ENCODE results near the gene WDR81. TPM values are rescaled to one million over a fixed set of nuclear protein-coding genes. Genes with fewer than 3 reads are reported as not detected.
A peak's percentile ranks its signal among the peaks of the same experiment; 100 is the strongest.
"Not testable (repeated sequence)": the region's sequence is repeated elsewhere in the genome, so short reads cannot be mapped to it uniquely, and the experiment has no call there.

WDR81 gene
- total RNA-seq, 1 experiment from 2014 or later, result 17.4 TPM

DNA sequence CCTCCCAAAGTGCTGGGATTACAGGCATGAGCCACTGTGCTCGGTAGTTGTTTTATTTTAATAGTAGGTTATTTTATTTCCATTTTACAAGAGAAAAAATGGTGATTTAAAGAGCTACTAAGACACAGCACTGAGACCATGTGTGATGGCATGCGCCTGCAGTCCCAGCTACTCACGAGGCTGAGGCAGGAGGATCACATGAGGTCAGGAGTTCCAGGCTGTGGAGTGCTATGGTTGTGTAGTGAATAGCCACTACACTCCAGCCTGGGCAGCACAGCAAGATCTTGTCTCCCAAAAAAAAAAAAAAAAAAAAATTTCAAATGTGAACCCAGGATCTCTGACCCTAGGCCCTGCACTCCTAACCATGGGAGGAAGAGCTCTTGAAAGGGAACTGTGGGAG lies 41.1 kb downstream of the WDR81 start:
- no peaks in the 10 kb centered on the region for H3K27me3 Mint-ChIP-seq (ENCODE audit: insufficient read depth, unreplicated experiment)
- ChIA-PET CTCF (interaction anchor here (0.6 to 1.3 kb wide), 3 partner anchors 45 to 46 kb away, joined by 3 read pairs; no protein-coding TSS in a partner anchor), POLR2A (interaction anchor here (1.0 to 2.6 kb wide), 5 partner anchors 8 to 33 kb away, joined by 3 to 10 read pairs (median 3); no protein-coding TSS in a partner anchor)
- no peak overlapping the region for H3K27ac Mint-ChIP-seq (ENCODE audit: low read depth, unreplicated experiment)
- no TSS peak for BruUV-seq (replicated peaks)
- H3K4me1 Mint-ChIP-seq (ENCODE audit: insufficient read depth, unreplicated experiment), result peaks cover 6% of the 10 kb centered on the region
- intact Hi-C loops (cut with micrococcal nuclease), result no loop called here
- no peaks in the 10 kb centered on the region for H3K9me3 Mint-ChIP-seq (ENCODE audit: unreplicated experiment)
- DNase-seq (ENCODE audit: unreplicated experiment), result no peak
- no peak for TF ChIP-seq CTCF (IDR thresholded peaks at IDR 0.05; ENCODE audit: unreplicated experiment)
- no peaks in the 10 kb centered on the region for H3K36me3 Mint-ChIP-seq (ENCODE audit: insufficient read depth, unreplicated experiment)
- H3K4me3 Mint-ChIP-seq (ENCODE audit: unreplicated experiment), result no peak overlapping the region

DNA sequence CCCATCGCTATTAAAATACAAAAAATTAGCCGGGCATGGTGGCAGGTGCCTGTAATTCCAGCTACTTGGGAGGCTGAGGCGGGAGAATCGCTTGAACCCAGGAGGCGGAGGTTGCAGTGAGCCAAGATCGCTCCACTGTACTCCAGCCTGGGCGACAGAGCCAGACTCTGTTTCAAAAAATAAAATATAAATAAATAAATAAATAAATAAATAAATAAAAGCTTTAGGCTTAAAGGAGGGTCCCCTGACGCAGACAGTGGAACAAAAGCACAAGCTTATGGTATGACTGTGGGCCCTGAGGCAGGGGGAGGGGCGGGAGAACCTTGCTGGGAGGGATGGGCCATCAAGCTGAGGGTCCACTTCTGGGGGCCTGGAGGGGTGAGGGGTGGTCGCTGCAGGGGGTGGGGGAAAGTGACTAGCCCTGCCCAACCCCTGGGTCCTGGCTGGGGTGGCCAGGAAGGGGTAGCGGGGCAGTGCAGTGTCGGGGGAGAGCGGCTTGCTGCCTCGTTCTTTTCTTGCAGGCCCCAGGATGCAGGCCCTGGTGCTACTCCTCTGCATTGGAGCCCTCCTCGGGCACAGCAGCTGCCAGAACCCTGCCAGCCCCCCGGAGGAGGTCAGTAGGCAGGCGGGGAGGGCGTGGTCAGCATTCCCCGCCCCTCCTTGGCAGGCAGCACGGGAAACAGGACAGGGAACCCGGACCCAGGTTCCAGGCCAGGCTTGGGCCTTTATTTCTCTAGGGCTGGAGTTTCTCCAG lies 42.1 kb downstream of the WDR81 start:
- intact Hi-C loops (cut with micrococcal nuclease), result no loop called here

DNA sequence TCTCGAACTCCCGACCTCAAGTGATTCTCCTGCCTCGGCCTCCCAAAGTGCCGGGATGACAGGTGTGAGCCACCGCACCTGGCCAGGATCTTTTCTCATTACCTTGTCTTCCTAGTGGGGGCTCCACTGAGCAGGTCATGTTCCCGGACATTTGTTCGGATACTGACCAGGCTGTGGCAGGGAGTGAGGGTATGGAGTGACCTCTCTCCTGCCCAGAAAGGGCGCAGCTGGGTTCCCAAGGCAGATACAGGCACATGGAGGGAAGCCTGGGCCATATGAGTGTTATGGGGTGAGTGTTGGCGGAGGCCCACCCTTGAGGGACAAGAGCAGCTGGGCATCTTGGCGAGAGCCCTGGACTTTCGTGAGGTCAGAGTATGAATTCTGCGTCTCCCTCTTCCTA lies 42.9 kb downstream of the WDR81 start:
- no peak overlapping the region for H3K27ac Mint-ChIP-seq (ENCODE audit: low read depth, unreplicated experiment)
- ChIA-PET CTCF (no interaction called here), POLR2A (interaction anchor here (0.6 to 2.1 kb wide), 3 partner anchors 12 to 74 kb away, joined by 4 to 9 read pairs (median 6); no protein-coding TSS in a partner anchor)
- no TSS peak for BruUV-seq (replicated peaks)
- intact Hi-C loops (cut with micrococcal nuclease), result no loop called here
- H3K4me3 Mint-ChIP-seq (ENCODE audit: unreplicated experiment), result no peak overlapping the region
- H3K9me3 Mint-ChIP-seq (ENCODE audit: unreplicated experiment), result no peaks in the 10 kb centered on the region
- H3K36me3 Mint-ChIP-seq (ENCODE audit: insufficient read depth, unreplicated experiment), result no peaks in the 10 kb centered on the region
- no peak for TF ChIP-seq CTCF (IDR thresholded peaks at IDR 0.05; ENCODE audit: unreplicated experiment)
- no peaks in the 10 kb centered on the region for H3K27me3 Mint-ChIP-seq (ENCODE audit: insufficient read depth, unreplicated experiment)
- no peak for DNase-seq (ENCODE audit: unreplicated experiment)
- peaks cover 6% of the 10 kb centered on the region for H3K4me1 Mint-ChIP-seq (ENCODE audit: insufficient read depth, unreplicated experiment)

More for the DNA sequence above, 42.1 kb downstream of the WDR81 start:
- Mint-ChIP-seq H3K27me3 (ENCODE audit: insufficient read depth, unreplicated experiment) (no peaks in the 10 kb centered on the region), H3K4me1 (ENCODE audit: insufficient read depth, unreplicated experiment) (peaks cover 6% of the 10 kb centered on the region), H3K9me3 (ENCODE audit: unreplicated experiment) (no peaks in the 10 kb centered on the region), H3K4me3 (ENCODE audit: unreplicated experiment) (no peak overlapping the region), H3K36me3 (ENCODE audit: insufficient read depth, unreplicated experiment) (no peaks in the 10 kb centered on the region), H3K27ac (ENCODE audit: low read depth, unreplicated experiment) (no peak overlapping the region)
- BruUV-seq (replicated peaks), result no TSS peak
- POLR2A ChIA-PET, result interaction anchor here (0.6 to 2.1 kb wide), 6 partner anchors 12 to 117 kb away, joined by 3 to 9 read pairs (median 4); partner anchors contain the start of gene RILP
- CTCF ChIA-PET, result interaction anchor here (0.5 to 1.3 kb wide), 3 partner anchors 46 to 709 kb away, joined by 3 to 4 read pairs (median 3); no protein-coding TSS in a partner anchor
- DNase-seq (ENCODE audit: unreplicated experiment), result no peak
- TF ChIP-seq CTCF (IDR thresholded peaks at IDR 0.05; ENCODE audit: unreplicated experiment), result no peak

DNA sequence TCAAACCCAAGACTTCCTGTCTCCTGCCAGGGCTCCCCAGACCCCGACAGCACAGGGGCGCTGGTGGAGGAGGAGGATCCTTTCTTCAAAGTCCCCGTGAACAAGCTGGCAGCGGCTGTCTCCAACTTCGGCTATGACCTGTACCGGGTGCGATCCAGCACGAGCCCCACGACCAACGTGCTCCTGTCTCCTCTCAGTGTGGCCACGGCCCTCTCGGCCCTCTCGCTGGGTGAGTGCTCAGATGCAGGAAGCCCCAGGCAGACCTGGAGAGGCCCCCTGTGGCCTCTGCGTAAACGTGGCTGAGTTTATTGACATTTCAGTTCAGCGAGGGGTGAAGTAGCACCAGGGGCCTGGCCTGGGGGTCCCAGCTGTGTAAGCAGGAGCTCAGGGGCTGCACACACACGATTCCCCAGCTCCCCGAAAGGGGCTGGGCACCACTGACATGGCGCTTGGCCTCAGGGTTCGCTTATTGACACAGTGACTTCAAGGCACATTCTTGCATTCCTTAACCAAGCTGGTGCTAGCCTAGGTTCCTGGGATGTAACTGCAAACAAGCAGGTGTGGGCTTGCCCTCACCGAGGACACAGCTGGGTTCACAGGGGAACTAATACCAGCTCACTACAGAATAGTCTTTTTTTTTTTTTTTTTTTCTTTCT lies 45.4 kb downstream of the WDR81 start:
- no peaks in the 10 kb centered on the region for H3K9me3 Mint-ChIP-seq (ENCODE audit: unreplicated experiment)
- no peaks in the 10 kb centered on the region for H3K36me3 Mint-ChIP-seq (ENCODE audit: insufficient read depth, unreplicated experiment)
- peaks cover 11% of the 10 kb centered on the region for H3K4me1 Mint-ChIP-seq (ENCODE audit: insufficient read depth, unreplicated experiment)
- BruUV-seq (replicated peaks), result no TSS peak
- H3K27ac Mint-ChIP-seq (ENCODE audit: low read depth, unreplicated experiment), result peak overlapping the region; percentile 71
- H3K4me3 Mint-ChIP-seq (ENCODE audit: unreplicated experiment), result no peak overlapping the region
- ChIA-PET CTCF (interaction anchor here (0.6 to 3.1 kb wide), 4 partner anchors 9 to 39 kb away, joined by 3 to 19 read pairs (median 3); no protein-coding TSS in a partner anchor), POLR2A (interaction anchor here (0.6 to 5.1 kb wide), 14 partner anchors 8 to 84 kb away, joined by 3 to 45 read pairs (median 6); partner anchors contain the start of genes RPA1, SERPINF1, SMYD4 and WDR81)
- H3K27me3 Mint-ChIP-seq (ENCODE audit: insufficient read depth, unreplicated experiment), result no peaks in the 10 kb centered on the region
- TF ChIP-seq CTCF (IDR thresholded peaks at IDR 0.05; ENCODE audit: unreplicated experiment), result no peak
- intact Hi-C loops (cut with micrococcal nuclease), result no loop called here
- peak; percentile 70 for DNase-seq (ENCODE audit: unreplicated experiment)

DNA sequence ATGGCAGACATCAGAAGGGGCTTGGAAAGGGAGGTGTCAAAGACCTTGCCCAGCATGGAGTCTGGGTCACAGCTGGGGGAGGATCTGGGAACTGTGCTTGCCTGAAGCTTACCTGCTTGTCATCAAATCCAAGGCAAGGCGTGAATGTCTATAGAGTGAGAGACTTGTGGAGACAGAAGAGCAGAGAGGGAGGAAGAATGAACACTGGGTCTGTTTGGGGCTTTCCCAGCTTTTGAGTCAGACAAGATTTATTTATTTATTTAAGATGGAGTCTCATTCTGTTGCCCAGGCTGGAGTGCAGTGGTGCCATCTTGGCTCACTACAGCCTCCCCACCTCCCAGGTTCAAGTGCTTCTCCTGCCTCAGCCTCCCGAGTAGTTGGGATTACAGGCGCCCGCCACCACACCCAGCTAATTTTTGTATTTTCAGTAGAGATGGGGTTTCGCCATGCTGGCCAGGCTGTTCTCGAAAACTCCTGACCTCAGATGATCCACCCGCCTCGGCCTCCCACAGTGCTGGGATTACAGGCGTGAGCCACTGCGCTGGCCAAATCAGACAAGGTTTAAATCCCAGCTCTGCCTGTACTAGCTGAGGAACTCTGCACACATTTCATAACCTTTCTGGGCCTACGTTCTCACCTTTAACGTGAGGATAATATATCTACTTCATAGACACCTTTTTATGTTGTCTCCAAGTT lies 48.6 kb downstream of the WDR81 start:
- H3K9me3 Mint-ChIP-seq (ENCODE audit: unreplicated experiment); H3K36me3 Mint-ChIP-seq (ENCODE audit: insufficient read depth, unreplicated experiment); intact Hi-C loops (cut with micrococcal nuclease); H3K4me3 Mint-ChIP-seq (ENCODE audit: unreplicated experiment); H3K27me3 Mint-ChIP-seq (ENCODE audit: insufficient read depth, unreplicated experiment); BruUV-seq (replicated peaks): not testable (repeated sequence)
- peak overlapping the region; percentile 16 for H3K27ac Mint-ChIP-seq (ENCODE audit: low read depth, unreplicated experiment)
- CTCF ChIA-PET, result interaction anchor here (0.5 to 2.0 kb wide), 7 partner anchors 9 to 195 kb away, joined by 3 to 6 read pairs (median 3); no protein-coding TSS in a partner anchor
- POLR2A ChIA-PET, result interaction anchor here (0.6 to 5.1 kb wide), 7 partner anchors 8 to 57 kb away, joined by 3 to 35 read pairs (median 3); no protein-coding TSS in a partner anchor
- peak; percentile 11 for DNase-seq (ENCODE audit: unreplicated experiment)
- H3K4me1 Mint-ChIP-seq (ENCODE audit: insufficient read depth, unreplicated experiment), result peaks cover 11% of the 10 kb centered on the region
